Testis (tissue), 3 donors: ENCODE data around the gene CRACDL. TPM values are rescaled to one million over a fixed set of nuclear protein-coding genes. Genes with fewer than 3 reads are reported as not detected.

Experiments
- DNase-seq: peaks from one replicate; pipeline ENCODE4 v3.0.0-alpha.2; 2019
- H3K27ac ChIP-seq, 2 donors: fragments of 200-600 bp; sonication (generic); one replicate each; pipeline ENCODE4 v1.5.1; 2019
- H3K27me3 ChIP-seq: fragments of 200-600 bp; sonication (generic); one replicate; pipeline ENCODE4 v1.5.1; 2019
- H3K36me3 ChIP-seq: fragments of 200-600 bp; sonication (generic); one replicate; pipeline ENCODE4 v1.5.1; 2017; ENCODE audit warnings: low read depth; ENCODE audit errors: missing control alignments
- H3K4me1 ChIP-seq: fragments of 200-600 bp; sonication (generic); one replicate; pipeline ENCODE4 v1.5.1; 2019
- H3K4me3 ChIP-seq, 2 donors: fragments of 200-600 bp; sonication (generic); one replicate each; pipeline ENCODE4 v1.5.1; 2017 to 2019
- H3K9me3 ChIP-seq: fragments of 200-600 bp; sonication (generic); one replicate; pipeline ENCODE4 v1.5.1; 2017
- POLR2A ChIP-seq: fragments of 450-650 bp; IDR thresholded peaks from one replicate; pipeline ENCODE4 v1.6.1; 2017; ENCODE audit warnings: antibody characterized with exemption, mild to moderate bottlenecking, moderate library complexity
- WGBS, 2 donors: methylation state at CpG; one replicate each; pipeline ENCODE4 v1.1.5; 2018; 5-methylcytosine and 5-hydroxymethylcytosine counted together
- intact Hi-C: fragments of 100-400 bp; cut with DNase I; formaldehyde crosslinking; loops from one replicate; pipeline ENCODE4 v1.15.1; 2023; ENCODE audit warnings: low total_unique reads
- polyA plus RNA-seq: library from polyadenylated mRNA; stranded (reverse); fragments of 350-450 nt; fragmentation: Illumina TruSeq; extraction: RNeasy Lipid Tissue Mini Kit (QIAGEN cat#74804); gene quantifications from one replicate; pipeline ENCODE4 v1.2.3, GENCODE V29; 2014; ENCODE audit warnings: low read depth, low replicate concordance; ENCODE audit not compliant: insufficient read depth
- total RNA-seq, 2 donors: library from RNA; depleted of rRNA; stranded (reverse); fragments of >200 nt; gene quantifications; one replicate each; pipeline ENCODE4 v1.2.3, GENCODE V29; 2016
- TF ChIP-seq, protein P1 (sequence below), 3 experiments: fragments of 450-650 bp in 2 of 3; fragments of 200-600 bp in 1 of 3; sonication (generic) in 1 of 3; IDR thresholded peaks; one replicate each; pipeline ENCODE4 v1.5.1; 2016 to 2019; ENCODE audit warnings: antibody characterized with exemption in 3 of 3, mild to moderate bottlenecking in 2 of 3, moderate library complexity in 1 of 3

The CRACDL gene
- total and polyA plus RNA-seq, 3 donors from 2014 or later: 8.4 to 30.4 (median 29.1) TPM

DNA sequence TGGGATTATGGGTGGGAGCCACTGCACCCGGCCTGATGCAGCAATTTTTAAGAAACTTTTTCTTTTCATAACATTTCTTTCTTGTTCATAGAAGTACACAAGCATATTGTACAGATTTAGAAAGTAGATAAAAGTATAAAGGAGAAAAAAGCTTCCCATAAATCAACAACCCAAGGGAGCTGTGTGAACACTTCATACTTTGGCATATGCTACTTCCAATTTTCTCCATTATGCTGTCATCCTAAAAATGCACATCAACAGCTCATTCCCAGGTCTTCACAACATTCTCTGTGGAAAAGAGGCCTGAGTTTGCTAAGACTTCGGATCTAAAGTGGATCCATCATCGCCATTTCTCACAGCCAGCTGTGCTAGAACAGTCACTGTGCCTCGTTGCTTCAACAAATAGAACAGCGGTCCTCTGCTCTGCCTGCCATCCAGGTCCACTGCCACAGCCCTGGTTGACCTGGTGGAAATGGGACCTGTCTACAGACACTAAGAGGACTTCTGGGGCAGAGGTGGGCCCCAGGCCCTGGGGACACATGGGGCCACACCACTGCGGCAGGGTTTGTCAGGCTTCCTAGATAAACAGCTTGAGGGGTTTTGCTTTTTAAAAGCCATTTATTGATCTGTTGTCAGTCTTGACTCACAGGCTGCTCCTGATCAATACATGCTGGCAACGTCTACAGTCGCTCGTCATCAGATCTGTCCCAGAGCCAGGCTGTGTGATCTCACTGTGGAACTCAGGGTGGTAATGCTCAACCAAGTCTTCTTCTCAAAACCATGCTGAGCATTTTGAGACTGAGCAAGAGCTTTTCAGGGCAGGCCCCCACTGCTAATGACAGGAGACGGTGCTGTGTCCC is 132.4 kb downstream of the CRACDL start:
- no peak for DNase-seq
- no peak overlapping the region for H3K4me3 ChIP-seq
- H3K27ac ChIP-seq: no peak overlapping the region
- H3K27me3 ChIP-seq: no peaks in the 10 kb centered on the region
- H3K9me3 ChIP-seq: no peaks in the 10 kb centered on the region
- intact Hi-C loops: no loop called here
- H3K4me1 ChIP-seq: no peaks in the 10 kb centered on the region
- TF ChIP-seq, protein P1, sequence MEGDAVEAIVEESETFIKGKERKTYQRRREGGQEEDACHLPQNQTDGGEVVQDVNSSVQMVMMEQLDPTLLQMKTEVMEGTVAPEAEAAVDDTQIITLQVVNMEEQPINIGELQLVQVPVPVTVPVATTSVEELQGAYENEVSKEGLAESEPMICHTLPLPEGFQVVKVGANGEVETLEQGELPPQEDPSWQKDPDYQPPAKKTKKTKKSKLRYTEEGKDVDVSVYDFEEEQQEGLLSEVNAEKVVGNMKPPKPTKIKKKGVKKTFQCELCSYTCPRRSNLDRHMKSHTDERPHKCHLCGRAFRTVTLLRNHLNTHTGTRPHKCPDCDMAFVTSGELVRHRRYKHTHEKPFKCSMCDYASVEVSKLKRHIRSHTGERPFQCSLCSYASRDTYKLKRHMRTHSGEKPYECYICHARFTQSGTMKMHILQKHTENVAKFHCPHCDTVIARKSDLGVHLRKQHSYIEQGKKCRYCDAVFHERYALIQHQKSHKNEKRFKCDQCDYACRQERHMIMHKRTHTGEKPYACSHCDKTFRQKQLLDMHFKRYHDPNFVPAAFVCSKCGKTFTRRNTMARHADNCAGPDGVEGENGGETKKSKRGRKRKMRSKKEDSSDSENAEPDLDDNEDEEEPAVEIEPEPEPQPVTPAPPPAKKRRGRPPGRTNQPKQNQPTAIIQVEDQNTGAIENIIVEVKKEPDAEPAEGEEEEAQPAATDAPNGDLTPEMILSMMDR (IDR thresholded peaks at IDR 0.05): no peak
- no peak for TF ChIP-seq POLR2A
- H3K36me3 ChIP-seq: no peaks in the 10 kb centered on the region
- WGBS, 2 donors: 94 to 96% methylated on average over 9 to 10 of the region's 10 CpGs

DNA sequence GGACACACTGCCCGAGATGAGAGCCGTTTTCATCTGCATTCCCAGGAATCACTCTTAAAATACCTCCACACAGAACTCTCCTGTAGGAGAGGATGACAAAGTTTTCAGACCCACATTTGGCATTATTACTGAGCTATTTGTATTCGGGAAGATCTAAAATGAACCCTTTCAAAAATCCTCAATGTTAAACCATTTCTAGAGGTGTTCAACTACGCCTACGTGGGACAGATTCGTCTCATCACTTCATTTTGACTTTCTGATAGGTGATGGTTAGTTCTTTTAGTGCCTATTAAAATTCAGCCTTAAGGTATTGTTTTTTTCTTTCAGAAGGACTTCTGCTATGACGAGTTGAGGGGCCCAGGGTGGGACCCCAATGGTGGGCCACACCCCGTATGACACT is 133.7 kb downstream of the CRACDL start:
- no peaks in the 10 kb centered on the region for H3K36me3 ChIP-seq
- no peaks in the 10 kb centered on the region for H3K27me3 ChIP-seq
- H3K9me3 ChIP-seq: no peaks in the 10 kb centered on the region
- no peak for DNase-seq
- H3K27ac ChIP-seq: no peak overlapping the region
- H3K4me3 ChIP-seq: no peak overlapping the region
- WGBS, 2 donors: 91 to 93% methylated on average over 8 of the region's 8 CpGs
- H3K4me1 ChIP-seq: no peaks in the 10 kb centered on the region
- intact Hi-C loops: no loop called here
- no peak for TF ChIP-seq POLR2A
- TF ChIP-seq, protein P1 (IDR thresholded peaks at IDR 0.05): no peak

DNA sequence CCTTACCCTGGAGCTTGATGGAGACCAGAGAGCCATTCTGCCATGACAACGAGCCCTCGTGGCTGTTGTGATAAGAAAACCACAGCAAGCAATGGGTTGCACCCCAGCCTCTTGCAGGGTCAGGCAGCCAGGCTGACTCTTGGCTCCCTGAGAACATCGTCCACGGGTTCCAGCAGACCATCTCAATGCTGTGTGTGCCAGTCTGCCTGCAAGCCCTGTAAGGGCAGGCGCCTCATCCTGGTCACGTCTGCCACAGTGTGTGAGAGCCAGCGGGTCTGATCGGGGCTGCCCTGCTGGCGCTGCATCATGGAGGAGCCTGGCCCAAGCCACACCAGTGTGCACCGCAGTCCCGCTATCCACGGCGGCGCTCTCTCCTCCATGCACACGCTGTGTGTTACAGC is 134.1 kb downstream of the CRACDL start:
- H3K9me3 ChIP-seq: no peaks in the 10 kb centered on the region
- H3K36me3 ChIP-seq: no peaks in the 10 kb centered on the region
- WGBS, 2 donors: 93 to 94% methylated on average over 10 to 15 of the region's 15 CpGs
- no peak for DNase-seq
- H3K4me1 ChIP-seq: no peaks in the 10 kb centered on the region
- no peak for TF ChIP-seq POLR2A
- TF ChIP-seq, protein P1 (IDR thresholded peaks at IDR 0.05): no peak
- no peak overlapping the region for H3K27ac ChIP-seq
- no peaks in the 10 kb centered on the region for H3K27me3 ChIP-seq
- no peak overlapping the region for H3K4me3 ChIP-seq
- intact Hi-C loops: no loop called here

DNA sequence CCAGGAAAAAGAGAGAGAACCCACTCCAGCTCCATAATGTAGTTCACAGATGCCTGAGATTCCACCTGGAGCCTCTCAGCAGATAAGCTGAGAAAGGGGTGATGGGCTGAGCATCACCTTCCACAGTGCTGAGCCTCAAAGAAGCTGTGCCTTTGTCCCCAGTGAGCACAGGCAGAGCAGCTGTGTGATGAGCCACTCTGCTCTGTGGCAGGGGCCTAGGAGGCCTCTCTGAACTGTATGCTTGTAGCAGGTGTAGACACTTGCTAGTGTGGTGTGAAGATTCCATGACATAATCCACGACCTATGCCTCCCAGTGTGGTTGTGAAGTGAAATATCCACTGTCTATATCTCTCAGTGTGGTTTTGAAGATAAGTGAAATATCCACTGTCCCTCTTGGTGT is 134.7 kb downstream of the CRACDL start:
- no peak for TF ChIP-seq POLR2A
- TF ChIP-seq, protein P1 (IDR thresholded peaks at IDR 0.05): no peak
- Histone ChIP-seq H3K9me3 (no peaks in the 10 kb centered on the region), H3K27ac (no peak overlapping the region), H3K27me3 (no peaks in the 10 kb centered on the region), H3K4me3 (no peak overlapping the region), H3K36me3 (no peaks in the 10 kb centered on the region), H3K4me1 (no peaks in the 10 kb centered on the region)
- 78 to 88% methylated on average over 1 of the region's 1 CpG for WGBS, 2 donors
- DNase-seq: no peak
- intact Hi-C loops: no loop called here
